Skeletal muscle satellite cell (primary cell): Measurements from ENCODE around the gene MAP2K5.

Experiments used
- H3K27me3 ChIP-seq: 2 replicates; pipeline ENCODE4 v1.7.0; 2013; ENCODE audit warnings: low read length; ENCODE audit not compliant: control insufficient read depth, insufficient read depth
- H3K36me3 ChIP-seq: 2 replicates; pipeline ENCODE4 v1.7.0; 2013; ENCODE audit warnings: mild to moderate bottlenecking, control low read depth, low read length; ENCODE audit not compliant: insufficient read depth
- H3K4me1 ChIP-seq: 2 replicates; pipeline ENCODE4 v1.7.0; 2013; ENCODE audit warnings: low read length; ENCODE audit not compliant: control insufficient read depth, insufficient read depth
- H3K4me2 ChIP-seq: 2 replicates; pipeline ENCODE4 v1.7.0; 2013; ENCODE audit warnings: mild to moderate bottlenecking, low read length
- H3K4me3 ChIP-seq: 2 replicates; pipeline ENCODE4 v1.7.0; 2013; ENCODE audit warnings: low read length
- H3K9ac ChIP-seq: 2 replicates; pipeline ENCODE4 v1.7.0; 2013; ENCODE audit warnings: mild to moderate bottlenecking, low read depth, low read length, moderate library complexity
- H3K9me3 ChIP-seq: replicated peaks from 2 replicates; pipeline ENCODE4 v1.7.0; 2013; ENCODE audit warnings: mild to moderate bottlenecking, control low read depth, low read length

MAP2K5 gene

GRCh38 chr15:67736810-67737209 is 194.3 kb downstream of the MAP2K5 start:
- no peak overlapping the region for H3K4me3 ChIP-seq
- H3K27me3 ChIP-seq = no peaks in the 10 kb centered on the region
- no peak overlapping the region for H3K9ac ChIP-seq
- no peaks in the 10 kb centered on the region for H3K9me3 ChIP-seq
- H3K4me2 ChIP-seq = no peak overlapping the region
- no peaks in the 10 kb centered on the region for H3K4me1 ChIP-seq
- no peaks in the 10 kb centered on the region for H3K36me3 ChIP-seq

DNA sequence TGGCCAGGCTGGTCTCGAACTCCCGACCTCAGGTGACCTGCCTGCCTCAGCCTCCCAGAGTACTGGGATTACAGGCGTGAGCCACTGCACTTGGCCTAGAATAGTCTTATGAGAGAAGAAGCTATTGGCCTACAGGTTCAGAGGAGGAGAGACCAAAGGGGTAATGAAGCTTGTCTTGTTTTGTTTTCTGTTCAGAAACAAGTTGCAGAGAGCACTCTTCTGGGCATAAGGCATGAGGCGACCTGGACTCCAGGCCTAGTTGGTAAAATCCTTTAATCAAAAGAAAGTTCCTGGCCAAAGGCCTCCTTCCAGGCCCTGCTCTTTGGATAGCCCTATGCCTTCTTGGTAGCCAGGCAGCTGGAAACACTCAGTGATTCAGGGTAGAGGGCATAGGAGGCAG is 195.6 kb downstream of the MAP2K5 start:
- H3K36me3 ChIP-seq = no peaks in the 10 kb centered on the region
- H3K4me3 ChIP-seq = no peak overlapping the region
- no peak overlapping the region for H3K4me2 ChIP-seq
- H3K27me3 ChIP-seq = no peaks in the 10 kb centered on the region
- no peaks in the 10 kb centered on the region for H3K9me3 ChIP-seq
- no peaks in the 10 kb centered on the region for H3K4me1 ChIP-seq
- no peak overlapping the region for H3K9ac ChIP-seq

DNA sequence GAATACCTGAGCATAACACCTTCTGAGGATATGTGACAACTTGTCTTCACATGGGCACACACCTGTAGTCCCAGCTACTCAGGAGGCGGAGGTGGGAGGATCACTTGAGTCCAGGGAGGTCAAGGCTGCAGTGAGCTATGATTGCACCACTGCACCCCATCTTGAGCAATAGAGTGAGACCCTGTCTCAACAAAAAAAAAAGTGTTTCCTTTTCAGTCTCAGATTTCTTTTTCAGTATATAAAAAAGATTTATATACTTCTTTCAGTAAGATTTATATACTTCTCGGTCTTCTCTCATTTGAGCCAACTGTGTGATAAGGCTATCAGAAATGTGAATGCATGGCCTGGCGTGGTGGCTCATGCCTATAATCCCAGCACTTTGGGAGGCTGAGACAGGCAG is 197.9 kb downstream of the MAP2K5 start:
- Histone ChIP-seq H3K9ac (no peak overlapping the region), H3K4me2 (no peak overlapping the region), H3K9me3 (no peaks in the 10 kb centered on the region), H3K4me3 (no peak overlapping the region), H3K27me3 (no peaks in the 10 kb centered on the region), H3K4me1 (peaks cover 2% of the 10 kb centered on the region), H3K36me3 (no peaks in the 10 kb centered on the region)

DNA sequence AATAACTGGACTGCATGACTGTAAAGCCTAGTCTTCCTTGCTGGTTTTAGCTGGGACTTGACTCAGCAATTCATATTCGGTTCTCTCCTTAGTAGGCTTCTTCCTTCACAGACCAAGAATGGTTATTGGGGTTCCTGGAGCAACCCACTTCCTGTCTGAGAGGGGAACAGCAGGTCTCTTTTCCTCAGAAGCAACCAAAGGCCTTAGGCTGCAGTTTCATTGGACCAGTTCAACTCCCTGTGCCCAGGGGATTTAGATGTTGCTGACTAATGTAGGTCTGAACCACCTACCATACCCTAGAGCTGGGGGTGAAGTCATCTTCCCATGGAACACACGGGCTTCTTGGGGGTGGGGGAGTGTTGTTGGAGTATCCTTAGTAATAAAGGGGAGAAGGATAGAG is 198.8 kb downstream of the MAP2K5 start:
- no peaks in the 10 kb centered on the region for H3K27me3 ChIP-seq

DNA sequence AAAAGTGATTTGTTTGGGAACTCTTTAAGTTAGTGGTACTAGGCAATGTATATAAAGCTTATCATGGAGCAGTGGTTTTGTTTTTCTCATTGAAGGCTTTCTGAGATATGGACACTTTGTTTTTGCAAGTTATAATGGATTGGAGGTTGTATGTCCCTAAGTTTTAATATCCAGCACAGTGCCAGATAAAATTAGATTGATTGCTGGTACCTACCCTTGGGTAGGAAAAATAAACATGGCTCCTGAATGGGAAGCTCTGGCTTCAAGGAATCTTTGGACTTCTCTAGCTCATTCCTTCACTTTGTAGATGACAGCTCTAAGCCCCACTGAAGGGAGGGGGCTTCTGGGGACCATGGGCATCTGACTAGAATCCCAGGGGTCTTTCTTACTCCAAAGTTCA is 201.1 kb downstream of the MAP2K5 start:
- Histone ChIP-seq H3K9me3 (no peaks in the 10 kb centered on the region), H3K4me3 (no peak overlapping the region), H3K36me3 (no peaks in the 10 kb centered on the region), H3K27me3 (no peaks in the 10 kb centered on the region), H3K4me1 (peaks cover 10% of the 10 kb centered on the region), H3K9ac (no peak overlapping the region), H3K4me2 (no peak overlapping the region)

More for the DNA sequence above, 198.8 kb downstream of the MAP2K5 start:
- peaks cover 7% of the 10 kb centered on the region for H3K4me1 ChIP-seq
- H3K9ac ChIP-seq = no peak overlapping the region
- H3K4me2 ChIP-seq = no peak overlapping the region
- no peak overlapping the region for H3K4me3 ChIP-seq
- no peaks in the 10 kb centered on the region for H3K9me3 ChIP-seq
- H3K36me3 ChIP-seq = no peaks in the 10 kb centered on the region

DNA sequence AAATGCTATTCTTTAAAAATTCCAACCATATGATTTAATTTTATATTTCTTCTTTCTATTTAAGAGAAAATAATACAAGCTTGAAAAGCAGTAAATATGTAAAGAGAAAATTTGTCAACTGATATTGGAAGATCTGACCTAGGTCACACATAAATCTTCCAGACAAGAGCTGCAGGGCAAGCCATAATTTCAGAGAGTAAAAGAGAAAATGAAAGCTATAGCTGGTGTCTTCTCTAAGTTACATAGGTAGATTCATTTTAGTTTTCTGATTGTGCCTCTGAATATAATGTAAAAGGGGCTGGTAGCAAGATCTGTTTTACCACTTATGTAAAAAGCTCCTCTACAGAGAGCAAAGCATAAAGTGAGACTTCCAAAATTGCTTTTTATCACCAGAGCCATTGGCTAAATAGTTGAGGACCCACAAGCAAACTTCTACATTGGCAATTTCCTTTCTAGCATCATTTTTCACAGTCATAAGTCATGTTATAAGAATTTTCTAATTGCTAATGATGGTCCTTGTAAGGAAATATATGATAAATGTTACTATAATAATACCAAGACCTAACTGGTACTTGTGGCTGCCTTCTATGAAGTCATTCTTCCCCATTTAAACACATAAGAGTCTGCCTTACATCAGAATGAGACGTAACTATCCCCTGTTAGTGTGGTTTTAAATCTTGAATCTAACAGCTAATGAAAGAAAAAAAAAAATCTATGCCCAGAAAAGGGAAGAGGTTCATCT is 202.0 kb downstream of the MAP2K5 start:
- H3K4me1 ChIP-seq = peaks cover 10% of the 10 kb centered on the region
- no peaks in the 10 kb centered on the region for H3K27me3 ChIP-seq
- H3K9ac ChIP-seq = no peak overlapping the region
- H3K9me3 ChIP-seq = no peaks in the 10 kb centered on the region
- H3K4me2 ChIP-seq = no peak overlapping the region
- no peaks in the 10 kb centered on the region for H3K36me3 ChIP-seq
- H3K4me3 ChIP-seq = no peak overlapping the region

GRCh38 chr15:67745073-67746006 is 202.8 kb downstream of the MAP2K5 start:
- H3K27me3 ChIP-seq = no peaks in the 10 kb centered on the region
- H3K36me3 ChIP-seq = no peaks in the 10 kb centered on the region
- no peak overlapping the region for H3K4me3 ChIP-seq
- no peak overlapping the region for H3K4me2 ChIP-seq
- peaks cover 10% of the 10 kb centered on the region for H3K4me1 ChIP-seq
- no peak overlapping the region for H3K9ac ChIP-seq
- no peaks in the 10 kb centered on the region for H3K9me3 ChIP-seq

GRCh38 chr15:67746022-67746421 is 203.5 kb downstream of the MAP2K5 start:
- Histone ChIP-seq H3K9me3 (no peaks in the 10 kb centered on the region), H3K27me3 (no peaks in the 10 kb centered on the region), H3K4me2 (no peak overlapping the region), H3K9ac (no peak overlapping the region), H3K36me3 (no peaks in the 10 kb centered on the region), H3K4me3 (no peak overlapping the region), H3K4me1 (peaks cover 10% of the 10 kb centered on the region)

- Histone ChIP-seq H3K4me2 (no peak overlapping the region), H3K9ac (no peak overlapping the region), H3K36me3 (no peaks in the 10 kb centered on the region), H3K9me3 (no peaks in the 10 kb centered on the region), H3K4me3 (no peak overlapping the region), H3K27me3 (no peaks in the 10 kb centered on the region), H3K4me1 (peaks cover 10% of the 10 kb centered on the region)
Observed at GRCh38 chr15:67746450-67746849, 203.9 kb downstream of the MAP2K5 start.

DNA sequence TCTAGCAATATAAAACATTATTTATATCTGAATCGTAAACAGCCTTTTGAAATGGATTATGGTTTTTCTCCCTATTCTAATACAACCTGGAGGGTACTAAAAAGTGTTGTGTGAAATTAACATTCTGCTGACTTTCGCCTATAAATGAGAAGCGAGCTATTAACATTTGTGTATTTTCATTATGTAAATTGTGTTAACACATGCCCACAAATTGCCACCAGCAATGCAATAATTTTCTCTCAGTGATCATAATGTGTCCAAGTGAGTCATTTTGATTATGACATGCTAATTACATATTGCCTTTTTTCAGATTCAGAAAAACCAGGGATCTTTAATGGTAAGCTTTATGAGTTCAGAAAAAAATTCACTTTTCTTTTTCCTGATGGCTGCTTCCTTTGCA is 205.4 kb downstream of the MAP2K5 start:
- Histone ChIP-seq H3K9ac (no peak overlapping the region), H3K4me3 (no peak overlapping the region), H3K36me3 (no peaks in the 10 kb centered on the region), H3K4me2 (no peak overlapping the region), H3K27me3 (no peaks in the 10 kb centered on the region), H3K4me1 (peaks cover 10% of the 10 kb centered on the region), H3K9me3 (no peaks in the 10 kb centered on the region)

- Histone ChIP-seq H3K4me2 (no peak overlapping the region), H3K4me1 (peaks cover 8% of the 10 kb centered on the region), H3K36me3 (no peaks in the 10 kb centered on the region), H3K9ac (no peak overlapping the region), H3K9me3 (no peaks in the 10 kb centered on the region), H3K27me3 (no peaks in the 10 kb centered on the region), H3K4me3 (no peak overlapping the region)
Observed at GRCh38 chr15:67750371-67750770, 207.9 kb downstream of the MAP2K5 start.
